ENCODE measurements around the gene PREB. TPM values are rescaled to one million over a fixed set of nuclear protein-coding genes. Genes with fewer than 3 reads are reported as not detected.
A peak's percentile ranks its signal among the peaks of the same experiment; 100 is the strongest.

Gene PREB
- total and polyA plus RNA-seq, 2 of the 13 experiments (the other 11 are each of a cell fraction or from before 2014, with no cell fraction given): 112 to 192 TPM

DNA sequence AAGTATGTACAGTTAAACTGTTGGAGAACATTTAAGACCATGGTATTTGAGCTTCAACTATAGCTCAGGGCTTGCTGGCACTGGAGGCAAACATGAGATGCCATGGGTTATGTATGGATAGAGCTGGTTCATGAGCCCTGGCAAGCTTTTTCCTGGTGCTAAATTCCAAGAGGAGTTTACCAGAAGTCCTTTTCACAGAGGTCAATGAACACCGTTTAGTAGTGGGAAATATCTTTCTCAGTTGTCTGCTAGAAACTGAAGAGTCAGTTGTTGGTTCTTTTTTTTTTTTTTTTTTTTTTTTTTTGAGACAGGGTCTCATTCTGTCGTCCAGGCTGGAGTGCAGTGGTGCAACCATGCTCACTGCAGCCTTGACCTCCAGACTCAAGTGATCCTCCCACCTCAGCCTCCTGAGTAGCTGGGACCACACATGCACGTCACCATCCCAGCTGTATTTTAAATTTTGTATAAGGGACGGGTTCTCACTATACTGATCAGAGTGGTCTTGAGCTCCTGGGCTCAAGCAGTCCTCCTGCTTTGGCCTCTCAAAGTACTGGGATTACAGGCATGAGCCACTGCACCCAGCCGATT lies 46.5 kb downstream of the PREB start:
- FAIRE-seq: no peak
- in situ Hi-C loops (cut with HindIII; ENCODE audit: extremely low pct_ligation_motif_present, low pct_unique_long_range_greater_than_20kb): no loop called here
- H3K4me2 ChIP-seq (ENCODE audit: low read depth, low read length): peak overlapping the region; percentile 97
- TF ChIP-seq KDM1A (CRISPR knock-in tag; IDR thresholded peaks at IDR 0.05) (0 out of 2 replicates have a peak, but pooled peaks have one; percentile 5), SALL1 (CRISPR knock-in tag; IDR thresholded peaks at IDR 0.05) (peak; percentile 20; the same call in 1 of the 2 replicates), SP4 (CRISPR knock-in tag; IDR thresholded peaks at IDR 0.05) (no peak), ZMYM3 (CRISPR knock-in tag; IDR thresholded peaks at IDR 0.05) (peak; percentile 77), SIN3B (IDR thresholded peaks at IDR 0.05; ENCODE audit: low read length) (no peak), HDAC1 (CRISPR knock-in tag; IDR thresholded peaks at IDR 0.05) (0 out of 2 replicates have a peak, but pooled peaks have one; percentile 23), ZNF607 (CRISPR knock-in tag; IDR thresholded peaks at IDR 0.05; ENCODE audit: borderline replicate concordance) (no peak), TEAD3 (CRISPR knock-in tag; optimal IDR thresholded peaks at IDR 0.05; ENCODE audit: borderline replicate concordance) (peak; percentile 26), PITX1 (CRISPR knock-in tag; IDR thresholded peaks at IDR 0.05) (0 out of 2 replicates have a peak, but pooled peaks have one; percentile 33)
- TF ChIP-seq, protein P1, sequence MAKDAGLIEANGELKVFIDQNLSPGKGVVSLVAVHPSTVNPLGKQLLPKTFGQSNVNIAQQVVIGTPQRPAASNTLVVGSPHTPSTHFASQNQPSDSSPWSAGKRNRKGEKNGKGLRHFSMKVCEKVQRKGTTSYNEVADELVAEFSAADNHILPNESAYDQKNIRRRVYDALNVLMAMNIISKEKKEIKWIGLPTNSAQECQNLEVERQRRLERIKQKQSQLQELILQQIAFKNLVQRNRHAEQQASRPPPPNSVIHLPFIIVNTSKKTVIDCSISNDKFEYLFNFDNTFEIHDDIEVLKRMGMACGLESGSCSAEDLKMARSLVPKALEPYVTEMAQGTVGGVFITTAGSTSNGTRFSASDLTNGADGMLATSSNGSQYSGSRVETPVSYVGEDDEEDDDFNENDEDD (CRISPR knock-in tag; IDR thresholded peaks at IDR 0.05; ENCODE audit: borderline replicate concordance): no peak
- TF ChIP-seq, protein P2, sequence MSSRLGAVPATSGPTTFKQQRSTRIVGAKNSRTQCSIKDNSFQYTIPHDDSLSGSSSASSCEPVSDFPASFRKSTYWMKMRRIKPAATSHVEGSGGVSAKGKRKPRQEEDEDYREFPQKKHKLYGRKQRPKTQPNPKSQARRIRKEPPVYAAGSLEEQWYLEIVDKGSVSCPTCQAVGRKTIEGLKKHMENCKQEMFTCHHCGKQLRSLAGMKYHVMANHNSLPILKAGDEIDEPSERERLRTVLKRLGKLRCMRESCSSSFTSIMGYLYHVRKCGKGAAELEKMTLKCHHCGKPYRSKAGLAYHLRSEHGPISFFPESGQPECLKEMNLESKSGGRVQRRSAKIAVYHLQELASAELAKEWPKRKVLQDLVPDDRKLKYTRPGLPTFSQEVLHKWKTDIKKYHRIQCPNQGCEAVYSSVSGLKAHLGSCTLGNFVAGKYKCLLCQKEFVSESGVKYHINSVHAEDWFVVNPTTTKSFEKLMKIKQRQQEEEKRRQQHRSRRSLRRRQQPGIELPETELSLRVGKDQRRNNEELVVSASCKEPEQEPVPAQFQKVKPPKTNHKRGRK (CRISPR knock-in tag; IDR thresholded peaks at IDR 0.05): no peak
- TF ChIP-seq, protein P3, sequence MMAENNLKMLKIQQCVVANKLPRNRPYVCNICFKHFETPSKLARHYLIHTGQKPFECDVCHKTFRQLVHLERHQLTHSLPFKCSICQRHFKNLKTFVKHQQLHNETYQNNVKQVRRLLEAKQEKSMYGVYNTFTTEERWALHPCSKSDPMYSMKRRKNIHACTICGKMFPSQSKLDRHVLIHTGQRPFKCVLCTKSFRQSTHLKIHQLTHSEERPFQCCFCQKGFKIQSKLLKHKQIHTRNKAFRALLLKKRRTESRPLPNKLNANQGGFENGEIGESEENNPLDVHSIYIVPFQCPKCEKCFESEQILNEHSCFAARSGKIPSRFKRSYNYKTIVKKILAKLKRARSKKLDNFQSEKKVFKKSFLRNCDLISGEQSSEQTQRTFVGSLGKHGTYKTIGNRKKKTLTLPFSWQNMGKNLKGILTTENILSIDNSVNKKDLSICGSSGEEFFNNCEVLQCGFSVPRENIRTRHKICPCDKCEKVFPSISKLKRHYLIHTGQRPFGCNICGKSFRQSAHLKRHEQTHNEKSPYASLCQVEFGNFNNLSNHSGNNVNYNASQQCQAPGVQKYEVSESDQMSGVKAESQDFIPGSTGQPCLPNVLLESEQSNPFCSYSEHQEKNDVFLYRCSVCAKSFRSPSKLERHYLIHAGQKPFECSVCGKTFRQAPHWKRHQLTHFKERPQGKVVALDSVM (CRISPR knock-in tag; IDR thresholded peaks at IDR 0.05): peak; percentile 98
- TF ChIP-seq, protein P4, sequence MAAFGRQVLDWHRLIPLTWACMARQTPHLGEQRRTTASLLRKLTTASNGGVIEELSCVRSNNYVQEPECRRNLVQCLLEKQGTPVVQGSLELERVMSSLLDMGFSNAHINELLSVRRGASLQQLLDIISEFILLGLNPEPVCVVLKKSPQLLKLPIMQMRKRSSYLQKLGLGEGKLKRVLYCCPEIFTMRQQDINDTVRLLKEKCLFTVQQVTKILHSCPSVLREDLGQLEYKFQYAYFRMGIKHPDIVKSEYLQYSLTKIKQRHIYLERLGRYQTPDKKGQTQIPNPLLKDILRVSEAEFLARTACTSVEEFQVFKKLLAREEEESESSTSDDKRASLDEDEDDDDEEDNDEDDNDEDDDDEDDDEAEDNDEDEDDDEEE (CRISPR knock-in tag; IDR thresholded peaks at IDR 0.05): no peak
- TF ChIP-seq, protein P5, sequence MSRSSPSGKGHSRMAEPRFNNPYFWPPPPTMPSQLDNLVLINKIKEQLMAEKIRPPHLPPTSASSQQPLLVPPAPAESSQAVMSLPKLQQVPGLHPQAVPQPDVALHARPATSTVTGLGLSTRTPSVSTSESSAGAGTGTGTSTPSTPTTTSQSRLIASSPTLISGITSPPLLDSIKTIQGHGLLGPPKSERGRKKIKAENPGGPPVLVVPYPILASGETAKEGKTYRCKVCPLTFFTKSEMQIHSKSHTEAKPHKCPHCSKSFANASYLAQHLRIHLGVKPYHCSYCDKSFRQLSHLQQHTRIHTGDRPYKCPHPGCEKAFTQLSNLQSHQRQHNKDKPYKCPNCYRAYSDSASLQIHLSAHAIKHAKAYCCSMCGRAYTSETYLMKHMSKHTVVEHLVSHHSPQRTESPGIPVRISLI (CRISPR knock-in tag; IDR thresholded peaks at IDR 0.05; ENCODE audit: borderline replicate concordance): peak; percentile 24; the same call in 1 of the 2 replicates
- TF ChIP-seq, protein P6, sequence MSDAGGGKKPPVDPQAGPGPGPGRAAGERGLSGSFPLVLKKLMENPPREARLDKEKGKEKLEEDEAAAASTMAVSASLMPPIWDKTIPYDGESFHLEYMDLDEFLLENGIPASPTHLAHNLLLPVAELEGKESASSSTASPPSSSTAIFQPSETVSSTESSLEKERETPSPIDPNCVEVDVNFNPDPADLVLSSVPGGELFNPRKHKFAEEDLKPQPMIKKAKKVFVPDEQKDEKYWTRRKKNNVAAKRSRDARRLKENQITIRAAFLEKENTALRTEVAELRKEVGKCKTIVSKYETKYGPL (CRISPR knock-in tag; IDR thresholded peaks at IDR 0.05): no peak

More for the DNA sequence above, 46.5 kb downstream of the PREB start:
- Histone ChIP-seq H2AFZ (ENCODE audit: low read length) (no peak overlapping the region), H3K27ac (ENCODE audit: extremely low read length, insufficient read depth, low read length) (peak overlapping the region; percentile 45), H3K36me3 (replicated peaks in 1 of 2; ENCODE audit: control insufficient read depth in 1 of 2, insufficient read depth in 2 of 2, low read length in 2 of 2) (peaks cover 0 to 3% of the 10 kb centered on the region in 2 experiments; a peak in 3 of 5 replicates), H3K4me1 (ENCODE audit: insufficient read depth, low read length) (peaks cover 81% of the 10 kb centered on the region), H4K20me1 (ENCODE audit: insufficient read depth, low read length) (no peaks in the 10 kb centered on the region), H3K9ac (ENCODE audit: insufficient read depth, low read depth, low read length) (peak overlapping the region; percentile 74), H3K9me3 (ENCODE audit: low read length) (no peaks in the 10 kb centered on the region), H3K79me2 (ENCODE audit: insufficient read depth, low read length) (peaks cover 53% of the 10 kb centered on the region), H3K27me3 (ENCODE audit: control insufficient read depth in 1 of 2, insufficient read depth in 2 of 2, low read length in 2 of 2) (no peaks in the 10 kb centered on the region), H3K4me3 (replicated peaks in 1 of 3; ENCODE audit: insufficient read depth in 1 of 3, low read depth in 2 of 3, low read length in 3 of 3) (peak overlapping the region; percentile 74 to 99 (median 75))
- DNase-seq (ENCODE audit: low spot score) (no peak), ATAC-seq (no peak)
- no TSS peak for BruUV-seq (replicated peaks)
- intact Hi-C loops (cut with micrococcal nuclease; ENCODE audit: unreplicated experiment): loop anchor here (5.0 to 10.0 kb wide), 3 partner anchors 53 to 1159 kb away; partner anchors contain the start of gene TMEM214
- POLR2A ChIA-PET: interaction anchor here (0.7 to 9.2 kb wide), 13 partner anchors 8 to 126 kb away, joined by 3 to 106 read pairs (median 10); partner anchors contain the start of genes ABHD1, AGBL5, ATRAID and OST4
- CTCF ChIA-PET (ENCODE audit: low intra/inter-chr PET ratio, low total read pairs): no interaction called here
- 35% methylated on average over 5 of the region's 5 CpGs for WGBS (ENCODE audit: low lambda C conversion rate)

All from HepG2 (cell line).